ENCODE results near the gene PPIC. TPM values are rescaled to one million over a fixed set of nuclear protein-coding genes. Genes with fewer than 3 reads are reported as not detected.

The PPIC gene
- total RNA-seq, 1 experiment from 2014 or later = 10.8 TPM

- Mint-ChIP-seq H3K4me1 (peaks cover 14 to 16% of the 10 kb centered on the region in 2 experiments), H3K36me3 (ENCODE audit: insufficient read depth in 1 of 3, low read depth in 3 of 3) (no peaks in the 10 kb centered on the region), H3K27ac (no peak overlapping the region), H3K4me3 (peak overlapping the region; percentile 82 to 90), H3K9me3 (no peaks in the 10 kb centered on the region), H3K27me3 (ENCODE audit: low read depth) (peaks cover 51% of the 10 kb centered on the region)
- no peak overlapping the region for H2BK12ac ChIP-seq (ENCODE audit: insufficient read length, low read depth, low read length)
- H2BK120ac ChIP-seq (ENCODE audit: low read depth, low read length, poor library complexity, severe bottlenecking) = no peak overlapping the region
- peak overlapping the region; percentile 18 for H2AFZ ChIP-seq (ENCODE audit: low read length)
- H3K9me3 ChIP-seq (ENCODE audit: control insufficient read depth, low read depth, low read length) = no peaks in the 10 kb centered on the region
- H3T11ph ChIP-seq (ENCODE audit: low read length) = no peak overlapping the region
- no peaks in the 10 kb centered on the region for H3K79me2 ChIP-seq (ENCODE audit: insufficient read depth, low read length)
- H2BK5ac ChIP-seq (ENCODE audit: insufficient read length, low read length) = no peak overlapping the region
- no peak overlapping the region for H2BK20ac ChIP-seq (ENCODE audit: low read depth, low read length, poor library complexity, severe bottlenecking)
- no peak overlapping the region for H4K91ac ChIP-seq (ENCODE audit: insufficient read length, low read depth, low read length)
- no peak overlapping the region for H3K4ac ChIP-seq (ENCODE audit: low read depth, low read length)
- H2AK5ac ChIP-seq (ENCODE audit: insufficient read length, low read length) = no peak overlapping the region
- TF ChIP-seq CTCF (conservative IDR thresholded peaks at IDR 0.05) = no peak
- no peak overlapping the region for H4K5ac ChIP-seq (ENCODE audit: insufficient read length, low read depth, low read length)
- no CpG with 5 or more reads among the region's 11 CpGs for WGBS (ENCODE audit: extremely low coverage, insufficient read length, low lambda C conversion rate)
- no peaks in the 10 kb centered on the region; the same call in 1 of the 2 replicates for H3K27me3 ChIP-seq (ENCODE audit: insufficient read depth, low read length)
- no peak overlapping the region for H4K8ac ChIP-seq (replicated peaks; ENCODE audit: insufficient read length, low read depth, low read length)
- H3K4me1 ChIP-seq (ENCODE audit: insufficient read depth, low read length) = no peaks in the 10 kb centered on the region
- H2BK15ac ChIP-seq (ENCODE audit: low read depth, low read length) = no peak overlapping the region
- peaks cover 14% of the 10 kb centered on the region for H3K23me2 ChIP-seq (ENCODE audit: insufficient read length, low read depth, low read length, poor library complexity, severe bottlenecking)
- peak overlapping the region; percentile 74 for H3K4me2 ChIP-seq (ENCODE audit: insufficient read depth, insufficient read length, low read length)
- no peak for DNase-seq
- H4K20me1 ChIP-seq (ENCODE audit: control insufficient read depth, insufficient read depth, insufficient read length) = no peaks in the 10 kb centered on the region
- H3K56ac ChIP-seq (ENCODE audit: insufficient read length, low read depth, low read length) = no peak overlapping the region
- H3K23ac ChIP-seq (ENCODE audit: insufficient read length, low read depth, low read length) = no peak overlapping the region
- no peak overlapping the region for H3K14ac ChIP-seq (ENCODE audit: insufficient read depth, low read length)
- no peaks in the 10 kb centered on the region for H3K79me1 ChIP-seq (ENCODE audit: insufficient read depth, low read depth, low read length, poor library complexity, severe bottlenecking)
- H3K18ac ChIP-seq (ENCODE audit: insufficient read length, low read depth, low read length) = no peak overlapping the region
- peak overlapping the region; percentile 12 for H3K9ac ChIP-seq (ENCODE audit: extremely low read depth, insufficient read length, low read length)
- H3K27ac ChIP-seq (ENCODE audit: insufficient read length, low read depth, low read length) = no peak overlapping the region
Observed at GRCh38 chr5:123037104-123037418, 536 bp upstream of the PPIC start.
